ENCODE data around the gene SNAPIN.

DNA sequence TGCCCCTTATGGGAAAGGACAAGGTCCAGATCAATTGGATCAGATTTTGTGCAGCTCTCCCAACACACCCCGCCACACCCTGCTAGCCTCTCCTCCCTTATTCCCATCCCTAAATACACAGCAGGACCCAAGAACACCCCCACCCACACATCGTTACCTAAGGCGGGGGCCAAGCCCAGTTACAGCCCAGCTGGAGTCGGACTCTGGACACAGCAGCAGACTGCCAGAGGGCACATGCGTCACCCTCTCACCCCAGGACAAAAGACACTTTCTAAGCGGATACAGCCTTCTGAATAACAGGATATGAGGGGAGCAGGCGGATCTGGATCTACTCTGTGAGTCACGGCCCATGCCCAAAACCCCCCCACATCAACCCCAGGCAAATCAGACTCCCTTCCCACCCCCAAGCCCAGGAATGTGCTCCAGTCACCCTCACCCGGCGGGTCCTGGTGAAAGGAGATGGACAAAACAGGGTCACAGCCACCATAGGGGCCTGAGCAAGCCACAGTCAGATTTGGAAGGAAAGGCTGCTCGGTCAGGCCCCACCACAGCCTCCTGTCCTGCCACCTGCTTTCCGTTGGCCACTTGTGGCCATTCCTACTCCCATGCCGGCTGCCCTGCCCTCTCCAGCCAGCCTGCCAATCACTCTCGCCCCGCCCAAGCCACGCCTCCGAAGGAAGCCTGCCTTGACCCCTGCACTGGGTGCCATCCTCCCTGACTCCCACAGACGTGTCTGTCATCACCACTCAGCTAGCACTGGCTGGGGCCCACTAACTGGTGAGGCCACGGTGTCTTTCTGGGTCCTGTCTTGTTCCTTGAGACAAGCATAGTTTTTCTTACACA lies 49.5 kb upstream of the SNAPIN start:
- TF ChIP-seq, protein P1, sequence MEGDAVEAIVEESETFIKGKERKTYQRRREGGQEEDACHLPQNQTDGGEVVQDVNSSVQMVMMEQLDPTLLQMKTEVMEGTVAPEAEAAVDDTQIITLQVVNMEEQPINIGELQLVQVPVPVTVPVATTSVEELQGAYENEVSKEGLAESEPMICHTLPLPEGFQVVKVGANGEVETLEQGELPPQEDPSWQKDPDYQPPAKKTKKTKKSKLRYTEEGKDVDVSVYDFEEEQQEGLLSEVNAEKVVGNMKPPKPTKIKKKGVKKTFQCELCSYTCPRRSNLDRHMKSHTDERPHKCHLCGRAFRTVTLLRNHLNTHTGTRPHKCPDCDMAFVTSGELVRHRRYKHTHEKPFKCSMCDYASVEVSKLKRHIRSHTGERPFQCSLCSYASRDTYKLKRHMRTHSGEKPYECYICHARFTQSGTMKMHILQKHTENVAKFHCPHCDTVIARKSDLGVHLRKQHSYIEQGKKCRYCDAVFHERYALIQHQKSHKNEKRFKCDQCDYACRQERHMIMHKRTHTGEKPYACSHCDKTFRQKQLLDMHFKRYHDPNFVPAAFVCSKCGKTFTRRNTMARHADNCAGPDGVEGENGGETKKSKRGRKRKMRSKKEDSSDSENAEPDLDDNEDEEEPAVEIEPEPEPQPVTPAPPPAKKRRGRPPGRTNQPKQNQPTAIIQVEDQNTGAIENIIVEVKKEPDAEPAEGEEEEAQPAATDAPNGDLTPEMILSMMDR (IDR thresholded peaks at IDR 0.05) = no peak
- TF ChIP-seq EP300 (IDR thresholded peaks at IDR 0.05) = no peak

Measured in ovary (tissue), 3 donors.